Immature natural killer cell (primary cell): Measurements from ENCODE around the gene MEIOB. TPM values are rescaled to one million over a fixed set of nuclear protein-coding genes. Genes with fewer than 3 reads are reported as not detected.
"Not testable (repeated sequence)": the region's sequence is repeated elsewhere in the genome, so short reads cannot be mapped to it uniquely, and the experiment has no call there.

Experiments
- DNase-seq, 3 donors: peaks; one replicate each; pipeline ENCODE4 v3.0.0; 2022; ENCODE audit warnings: mixed read lengths in 1 of 3
- H3K27ac Mint-ChIP-seq, 6 donors: one replicate each; pipeline ENCODE4 v1.8.0; 2020; ENCODE audit warnings: mixed read lengths in 6 of 6, mild to moderate bottlenecking in 5 of 6, inconsistent platforms in 4 of 6, moderate library complexity in 3 of 6
- H3K27me3 Mint-ChIP-seq, 3 donors: one replicate each; pipeline ENCODE4 v1.8.0; 2020 to 2021; ENCODE audit warnings: low read depth in 3 of 3, mild to moderate bottlenecking in 3 of 3, mixed read lengths in 3 of 3, moderate library complexity in 3 of 3, inconsistent platforms in 1 of 3
- H3K36me3 Mint-ChIP-seq, 3 donors: one replicate each; pipeline ENCODE4 v1.8.0; 2020; ENCODE audit warnings: mixed read lengths in 3 of 3, inconsistent platforms in 2 of 3, mild to moderate bottlenecking in 2 of 3
- H3K4me1 Mint-ChIP-seq, 2 donors: one replicate each; pipeline ENCODE4 v1.8.0; 2020; ENCODE audit warnings: inconsistent platforms in 2 of 2, mild to moderate bottlenecking in 2 of 2, mixed read lengths in 2 of 2, moderate library complexity in 1 of 2
- H3K4me3 Mint-ChIP-seq, 5 donors: one replicate each; pipeline ENCODE4 v1.8.0; 2020; ENCODE audit warnings: mild to moderate bottlenecking in 5 of 5, mixed read lengths in 5 of 5, inconsistent platforms in 3 of 5, moderate library complexity in 3 of 5
- H3K9me3 Mint-ChIP-seq, 6 donors: one replicate each; pipeline ENCODE4 v1.8.0; 2020; ENCODE audit warnings: mild to moderate bottlenecking in 6 of 6, mixed read lengths in 6 of 6, inconsistent platforms in 4 of 6, moderate library complexity in 3 of 6
- polyA plus RNA-seq, 3 donors: library from polyadenylated mRNA; unstranded; fragments of 300-500 nt; fragmentation: Illumina TruSeq; gene quantifications; one replicate each; pipeline ENCODE4 v1.2.3, GENCODE V29; 2021

Gene MEIOB
- not detected for polyA plus RNA-seq

GRCh38 chr16:1871974-1872635, at the start of gene MEIOB:
MEIOB (minus strand) TSS chr16:1872164; CDS start chr16:1868175, 3,989 bp downstream.
- peak within 1 kb of the TSS in 4 of 5 donors; percentile 27 to 71 (median 42) for H3K4me3 Mint-ChIP-seq
- no peak within 1 kb of the TSS for H3K27ac Mint-ChIP-seq
- H3K4me1 Mint-ChIP-seq, result peaks cover 3 to 6% of the 10 kb centered on the region in 2 donors
- peaks cover 0 to 2% (median 0%) of the 10 kb centered on the region in 6 donors for H3K9me3 Mint-ChIP-seq
- DNase-seq, result peak; percentile 6 to 27 (median 8)
- peaks cover 4 to 11% (median 8%) of the 10 kb centered on the region in 3 donors for H3K27me3 Mint-ChIP-seq
- H3K36me3 Mint-ChIP-seq, result no peaks in the 10 kb centered on the region

GRCh38 chr16:1920727-1921171, 48.8 kb upstream of the MEIOB start:
- Mint-ChIP-seq H3K9me3 (peaks cover 0 to 4% (median 0%) of the 10 kb centered on the region in 6 donors), H3K27me3 (peaks cover 10 to 21% (median 18%) of the 10 kb centered on the region in 3 donors), H3K36me3 (no peaks in the 10 kb centered on the region), H3K4me1 (no peaks in the 10 kb centered on the region), H3K27ac (peak overlapping the region in 1 of 6 donors; percentile 41), H3K4me3 (no peak overlapping the region)
- DNase-seq, result no peak

- H3K4me1 Mint-ChIP-seq, DNase-seq, H3K9me3 Mint-ChIP-seq, H3K36me3 Mint-ChIP-seq, H3K4me3 Mint-ChIP-seq, H3K27ac Mint-ChIP-seq: not testable (repeated sequence)
- H3K27me3 Mint-ChIP-seq, result peaks cover 11 to 24% (median 18%) of the 10 kb centered on the region in 3 donors
These were observed 48.2 kb upstream of the MEIOB start for GRCh38 chr16:1920122-1920521.

GRCh38 chr16:1919327-1919998, 47.5 kb upstream of the MEIOB start:
- H3K27me3 Mint-ChIP-seq, result peaks cover 12 to 21% (median 16%) of the 10 kb centered on the region in 3 donors
- no peaks in the 10 kb centered on the region for H3K36me3 Mint-ChIP-seq
- peaks cover 0 to 4% (median 0%) of the 10 kb centered on the region in 6 donors for H3K9me3 Mint-ChIP-seq
- no peak for DNase-seq
- no peaks in the 10 kb centered on the region for H3K4me1 Mint-ChIP-seq
- no peak overlapping the region for H3K4me3 Mint-ChIP-seq
- H3K27ac Mint-ChIP-seq, result no peak overlapping the region

- Mint-ChIP-seq H3K9me3 (peaks cover 0 to 4% (median 0%) of the 10 kb centered on the region in 6 donors), H3K36me3 (no peaks in the 10 kb centered on the region), H3K4me1 (no peaks in the 10 kb centered on the region), H3K27ac (no peak within 1 kb of the TSS), H3K4me3 (no peak within 1 kb of the TSS), H3K27me3 (peaks cover 15 to 21% (median 16%) of the 10 kb centered on the region in 3 donors)
- no peak for DNase-seq
These were observed 46.7 kb upstream of the MEIOB start, which contains the start of gene HS3ST6 for GRCh38 chr16:1918351-1919326. HS3ST6 (minus strand) TSS chr16:1918415; CDS start chr16:1918323, 92 bp downstream.

DNA sequence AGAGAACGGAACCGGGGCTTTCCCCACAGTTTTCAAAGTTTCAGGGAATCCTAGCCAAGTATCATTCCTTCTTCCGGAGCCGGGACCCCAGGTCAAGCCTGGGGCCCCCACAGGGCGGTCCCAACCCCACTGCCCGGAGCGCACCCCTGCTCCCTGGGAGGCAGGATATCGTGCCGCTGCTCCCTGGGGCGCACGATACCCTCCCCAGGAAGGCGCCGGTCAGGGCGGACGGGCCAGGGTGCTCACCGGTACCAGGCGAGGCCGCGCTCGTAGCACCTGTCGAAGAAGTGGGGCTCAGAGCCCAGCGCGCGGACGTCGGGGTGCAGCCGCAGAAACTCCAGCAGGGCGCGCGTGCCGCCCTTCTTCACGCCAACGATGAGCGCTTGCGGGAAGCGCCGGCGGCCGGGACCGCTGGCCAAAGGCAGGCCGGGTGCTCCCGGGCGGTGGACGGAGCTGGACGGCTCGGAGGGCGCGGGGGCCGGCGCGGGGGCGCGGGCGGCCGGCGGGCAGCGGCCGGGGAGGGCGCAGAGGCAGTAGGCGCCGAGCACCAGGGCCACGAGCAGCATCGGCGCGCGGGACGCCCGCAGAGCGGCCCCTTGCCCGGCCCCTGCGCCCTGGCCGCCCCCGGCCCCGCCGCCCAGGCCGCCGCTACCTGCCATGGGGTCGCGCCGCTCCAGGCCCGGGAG, 45.8 kb upstream of the MEIOB start:
- no peak for DNase-seq
- H3K27ac Mint-ChIP-seq, result no peak overlapping the region
- no peak overlapping the region for H3K4me3 Mint-ChIP-seq
- H3K27me3 Mint-ChIP-seq, result peaks cover 14 to 20% (median 15%) of the 10 kb centered on the region in 3 donors
- H3K36me3 Mint-ChIP-seq, result no peaks in the 10 kb centered on the region
- H3K9me3 Mint-ChIP-seq, result peaks cover 0 to 4% (median 0%) of the 10 kb centered on the region in 6 donors
- no peaks in the 10 kb centered on the region for H3K4me1 Mint-ChIP-seq

DNA sequence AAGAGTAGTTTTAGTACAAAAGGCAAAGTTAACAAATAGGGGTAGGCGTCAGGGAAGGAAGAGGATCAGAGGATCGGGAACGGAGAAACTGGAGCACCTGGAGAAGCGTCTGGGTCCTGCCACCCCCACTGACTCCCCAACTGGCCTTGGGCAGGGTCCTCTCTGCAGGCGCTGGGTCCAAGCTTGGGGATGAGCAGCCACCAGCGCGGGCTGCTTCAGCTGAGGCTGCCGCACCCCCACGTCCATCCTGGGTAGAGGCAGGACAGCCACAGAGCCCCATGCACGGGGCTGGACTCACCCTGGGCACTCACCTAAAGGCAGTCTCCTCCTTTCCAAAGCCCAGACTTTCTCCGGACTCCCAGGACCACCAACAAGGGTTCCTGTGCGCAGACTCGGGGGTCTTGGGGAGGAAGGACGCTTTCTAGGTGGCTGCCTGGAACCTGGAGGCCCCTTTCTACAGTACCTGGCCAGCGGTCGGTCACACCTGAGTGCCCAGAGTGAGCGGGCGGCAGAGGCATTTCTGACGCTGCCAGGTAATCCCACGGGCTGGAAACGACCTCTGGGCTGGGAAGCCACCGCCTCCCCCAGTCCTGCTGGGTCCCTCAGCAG, 45.2 kb upstream of the MEIOB start:
- H3K27me3 Mint-ChIP-seq, result peaks cover 13 to 15% (median 14%) of the 10 kb centered on the region in 3 donors
- DNase-seq, result no peak
- no peak overlapping the region for H3K4me3 Mint-ChIP-seq
- H3K4me1 Mint-ChIP-seq, result no peaks in the 10 kb centered on the region
- H3K27ac Mint-ChIP-seq, result no peak overlapping the region
- no peaks in the 10 kb centered on the region for H3K36me3 Mint-ChIP-seq
- peaks cover 0 to 4% (median 0%) of the 10 kb centered on the region in 6 donors for H3K9me3 Mint-ChIP-seq

GRCh38 chr16:1916640-1916990, 44.7 kb upstream of the MEIOB start:
- Mint-ChIP-seq H3K27me3 (peaks cover 13 to 15% (median 13%) of the 10 kb centered on the region in 3 donors), H3K27ac (no peak overlapping the region), H3K36me3 (no peaks in the 10 kb centered on the region), H3K4me3 (no peak overlapping the region), H3K4me1 (no peaks in the 10 kb centered on the region), H3K9me3 (peaks cover 0 to 4% (median 0%) of the 10 kb centered on the region in 6 donors)
- DNase-seq, result no peak

DNA sequence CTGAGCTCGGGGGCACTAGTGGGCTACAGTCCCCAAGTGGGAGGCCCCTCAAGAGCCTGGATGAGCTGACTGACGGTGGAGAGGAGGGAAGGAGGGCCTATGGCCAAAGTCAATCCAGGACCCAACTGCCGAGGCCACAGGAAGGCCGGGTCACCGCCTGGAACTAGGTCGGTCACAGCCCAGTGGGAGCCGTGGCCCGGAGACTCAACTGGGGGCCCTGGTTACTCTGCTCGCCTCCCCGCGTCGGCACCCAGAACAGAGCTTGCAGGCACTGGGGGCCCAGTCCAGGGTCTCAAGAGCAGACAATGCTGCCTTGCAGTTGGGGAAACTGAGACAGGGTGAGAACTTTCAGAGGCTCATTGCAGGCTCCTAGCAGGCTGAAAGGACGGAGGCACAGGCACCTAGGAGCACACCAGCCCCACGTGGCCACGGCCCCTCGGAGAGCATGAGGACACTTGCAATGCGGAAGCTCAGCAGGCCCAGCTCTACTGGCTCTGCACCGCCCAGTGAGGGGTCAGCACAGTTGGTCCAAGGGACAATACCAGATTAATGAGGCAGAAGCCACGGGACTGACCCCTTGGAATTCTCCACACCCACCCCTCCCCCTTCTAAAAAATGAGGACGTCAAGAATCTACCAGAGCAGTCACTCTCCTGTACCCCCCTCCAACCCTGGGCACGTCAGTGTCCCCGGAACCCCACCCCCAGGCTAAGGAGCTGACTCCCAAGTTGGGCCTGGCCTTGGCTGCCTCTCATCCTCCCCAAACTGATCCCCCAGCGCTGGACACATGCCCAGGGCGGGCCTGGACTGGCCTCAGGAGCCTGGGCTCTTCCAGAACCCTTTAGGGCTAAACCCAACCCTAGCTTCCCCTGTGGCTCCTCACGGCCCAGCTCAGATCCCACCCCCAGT, 44.0 kb upstream of the MEIOB start:
- no peaks in the 10 kb centered on the region for H3K9me3 Mint-ChIP-seq
- H3K4me3 Mint-ChIP-seq, result no peak overlapping the region
- no peaks in the 10 kb centered on the region for H3K4me1 Mint-ChIP-seq
- H3K36me3 Mint-ChIP-seq, result no peaks in the 10 kb centered on the region
- H3K27ac Mint-ChIP-seq, result no peak overlapping the region
- no peak for DNase-seq
- peaks cover 10 to 13% (median 11%) of the 10 kb centered on the region in 3 donors for H3K27me3 Mint-ChIP-seq

GRCh38 chr16:1914988-1915387, 43.0 kb upstream of the MEIOB start:
- Mint-ChIP-seq H3K27ac (no peak overlapping the region), H3K27me3 (peaks cover 8 to 13% (median 8%) of the 10 kb centered on the region in 3 donors), H3K4me1 (no peaks in the 10 kb centered on the region), H3K36me3 (no peaks in the 10 kb centered on the region), H3K9me3 (no peaks in the 10 kb centered on the region), H3K4me3 (no peak overlapping the region)
- no peak for DNase-seq

DNA sequence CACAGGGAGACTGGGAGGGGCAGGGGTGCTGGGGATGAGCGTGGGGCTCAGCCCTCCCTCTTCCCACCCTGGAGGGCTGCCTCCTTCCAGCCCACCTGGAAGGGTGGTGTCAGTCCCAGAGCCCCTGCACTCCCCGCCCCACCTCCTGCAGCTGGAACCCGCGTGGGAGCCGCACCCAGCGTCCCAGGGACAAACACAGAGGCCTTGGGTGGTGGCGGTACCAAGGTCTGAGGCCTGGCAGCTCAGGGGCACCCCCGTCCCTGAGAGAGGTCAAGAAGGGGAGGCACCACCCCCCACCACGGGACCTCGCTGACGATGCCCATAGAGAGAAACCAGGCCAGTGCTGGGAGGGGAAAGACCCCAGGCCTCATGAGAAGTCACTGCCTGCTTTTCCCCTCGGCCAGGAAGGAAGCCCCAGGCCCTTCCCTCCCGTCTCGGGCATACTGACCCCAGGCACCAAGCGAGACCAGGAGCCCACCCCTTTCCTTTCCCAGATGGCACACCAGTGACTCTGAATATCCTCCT, 42.2 kb upstream of the MEIOB start:
- no peak overlapping the region for H3K27ac Mint-ChIP-seq

More for the DNA sequence above, 42.2 kb upstream of the MEIOB start:
- Mint-ChIP-seq H3K4me1 (no peaks in the 10 kb centered on the region), H3K9me3 (no peaks in the 10 kb centered on the region), H3K4me3 (no peak overlapping the region), H3K27me3 (peaks cover 6 to 13% (median 8%) of the 10 kb centered on the region in 3 donors), H3K36me3 (no peaks in the 10 kb centered on the region)
- no peak for DNase-seq
